A549 (cell line): ENCODE measurements around the gene PEA15. TPM values are rescaled to one million over a fixed set of nuclear protein-coding genes. Genes with fewer than 3 reads are reported as not detected.

ENCODE experiments used
- ATAC-seq, 2 experiments: fragments of 200-7000 bp in 1 of 2; fragments of >200 bp in 1 of 2; cut with Nextera tagmentation in 1 of 2; cut with Tn5 transposase in 1 of 2; 3 replicates each; pipeline versions ENCODE4 v1.8.0 to v1.9.1; 2018 to 2020; ENCODE audit warnings: mild to moderate bottlenecking in 1 of 2, moderate library complexity in 1 of 2
- CTCF ChIA-PET: fragments of 300-600 bp; sonication (Branson Sonifier 250); formaldehyde crosslinking; extraction: SDS; loops from one replicate; lab custom pipeline; 2021; ENCODE audit warnings: antibody characterized with exemption, inconsistent platforms; lab: Yijun Ruan, JAX
- POLR2A ChIA-PET: fragments of 350-600 bp; formaldehyde crosslinking; extraction: SDS; loops from one replicate; lab custom pipeline; 2021; ENCODE audit warnings: antibody characterized with exemption, inconsistent platforms; lab: Yijun Ruan, JAX
- DNase-seq, 2 experiments: peaks; one replicate each; pipeline versions ENCODE4 v3.0.0 to v3.0.0-alpha.2; 2011 to 2016; ENCODE audit warnings: low read depth in 1 of 2, low spot score in 1 of 2
- FAIRE-seq: peaks from 2 replicates; lab custom pipeline; 2011; peaks lifted over from hg19 to GRCh38; lab: Jason Lieb, UNC
- H3K27ac ChIP-seq, 2 experiments: fragments of >200 bp; sonication (Bioruptor Twin); formaldehyde crosslinking; 3 replicates each; pipeline ENCODE4 v1.5.1; 2016 to 2017
- H3K4me1 ChIP-seq: fragments of >200 bp; sonication (Bioruptor Twin); formaldehyde crosslinking; 3 replicates; pipeline ENCODE4 v1.6.1; 2016
- H3K4me2 ChIP-seq: fragments of >200 bp; sonication (Bioruptor Twin); formaldehyde crosslinking; 3 replicates; pipeline ENCODE4 v1.6.1; 2016
- H3K4me3 ChIP-seq: fragments of >200 bp; sonication (Bioruptor Twin); formaldehyde crosslinking; 3 replicates; pipeline ENCODE4 v1.5.1; 2016
- H3K9me3 ChIP-seq: fragments of >200 bp; sonication (Bioruptor Twin); formaldehyde crosslinking; 3 replicates; pipeline ENCODE4 v1.6.1; 2016
- CBX2 ChIP-seq: fragments of 200-600 bp; sonication (generic); IDR thresholded peaks from 2 replicates; pipeline ENCODE4 v1.6.1; 2016; ENCODE audit warnings: low read depth, mild to moderate bottlenecking, borderline replicate concordance
- CEBPB ChIP-seq, 2 experiments: fragments of >200 bp in 1 of 2; sonication (Bioruptor Twin) in 1 of 2; formaldehyde crosslinking in 1 of 2; IDR thresholded peaks; 2 replicates each; pipeline ENCODE4 v1.6.1; 2012 to 2016
- CHD2 ChIP-seq: fragments of 150-350 bp; IDR thresholded peaks from 2 replicates; pipeline ENCODE4 v1.6.1; 2014; ENCODE audit warnings: low read length; ENCODE audit not compliant: partially characterized antibody
- EHMT2 ChIP-seq: fragments of 200-600 bp; sonication (generic); IDR thresholded peaks from 2 replicates; pipeline ENCODE4 v1.6.1; 2016; ENCODE audit warnings: antibody characterized with exemption, low read depth, mild to moderate bottlenecking, moderate library complexity
- ELK1 ChIP-seq: fragments of 150-350 bp; IDR thresholded peaks from 2 replicates; pipeline ENCODE4 v1.6.1; 2014; ENCODE audit warnings: low read depth, mild to moderate bottlenecking, low read length
- EP300 ChIP-seq, 2 experiments: fragments of >200 bp; sonication (Bioruptor Twin); formaldehyde crosslinking; IDR thresholded peaks; 2 replicates in 1 of 2; 3 replicates in 1 of 2; pipeline ENCODE4 v1.6.1; 2016 to 2017
- ESRRA ChIP-seq: fragments of 150-350 bp; IDR thresholded peaks from 2 replicates; pipeline ENCODE4 v1.6.1; 2014; ENCODE audit warnings: mild to moderate bottlenecking, low read length, borderline replicate concordance
- FOSB ChIP-seq: fragments of 250-450 bp; sonication (Bioruptor Pico); IDR thresholded peaks from 2 replicates; pipeline ENCODE4 v1.5.0; 2020; ENCODE audit warnings: mild to moderate bottlenecking, moderate library complexity
- HOXB5 ChIP-seq: fragments of 250-450 bp; sonication (Bioruptor Pico); IDR thresholded peaks from 2 replicates; pipeline ENCODE4 v1.5.0; 2020; ENCODE audit warnings: mild to moderate bottlenecking, moderate library complexity
- JUNB ChIP-seq: fragments of >200 bp; sonication (Bioruptor Twin); formaldehyde crosslinking; IDR thresholded peaks from 2 replicates; pipeline ENCODE4 v1.6.1; 2016
- NFE2L2 ChIP-seq: fragments of 150-350 bp; conservative IDR thresholded peaks from 2 replicates; pipeline ENCODE4 v1.6.1; 2014; ENCODE audit warnings: low read length
- POLR2AphosphoS2 ChIP-seq: conservative IDR thresholded peaks from 2 replicates; pipeline ENCODE4 v1.6.1; 2012; ENCODE audit warnings: low read length, improper control_type of control experiment, inconsistent platforms
- ZNF302 ChIP-seq: fragments of 250-450 bp; sonication (Bioruptor Pico); IDR thresholded peaks from 2 replicates; pipeline ENCODE4 v1.9.0; 2021; ENCODE audit warnings: inconsistent platforms, mild to moderate bottlenecking, moderate library complexity
- WGBS: methylation state at CpG from one replicate; pipeline ENCODE4 v1.1.6; 2017; ENCODE audit errors: missing lambda C conversion rate; 5-methylcytosine and 5-hydroxymethylcytosine counted together
- polyA plus RNA-seq, 4 experiments: library from polyadenylated mRNA; depleted of rRNA in 3 of 4; stranded (reverse); fragments of >200 nt; fragmentation: RNase III in 1 of 4; extraction: RNeasy Plus Mini Kit Qiagen cat#74134 plus additional on column Dnase treatment in 1 of 4; gene quantifications; 2 replicates in 3 of 4; 3 replicates in 1 of 4; pipeline ENCODE4 v1.2.3, GENCODE V29; 2011 to 2017
- TF ChIP-seq, protein P1 (sequence below): fragments of >200 bp; sonication (Bioruptor Twin); formaldehyde crosslinking; IDR thresholded peaks from 3 replicates; pipeline ENCODE4 v1.6.1; 2016

The PEA15 gene
- polyA plus RNA-seq, 2 of the 4 experiments (the other 2 are of a cell fraction) = 115 to 136 TPM

DNA sequence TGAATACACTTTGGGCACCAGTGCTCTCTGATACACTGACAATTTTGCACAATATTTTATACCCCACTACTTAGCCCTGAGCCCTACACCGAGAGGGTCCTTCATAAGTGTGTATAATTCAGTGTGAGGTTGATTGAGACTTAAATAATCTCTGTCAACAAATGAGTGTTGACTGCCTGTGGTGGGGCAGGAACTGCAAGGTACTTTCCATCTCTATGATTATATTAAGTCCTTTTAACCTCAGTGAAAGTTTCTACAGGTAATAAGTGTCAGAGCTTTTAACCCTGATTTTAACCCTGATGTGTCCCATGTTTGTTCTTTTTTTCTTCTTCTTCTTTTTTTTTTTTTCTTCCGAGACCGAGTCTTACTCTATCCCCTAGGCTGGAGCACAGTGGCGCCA is 9.0 kb upstream of the PEA15 start:
- no peak overlapping the region for H3K4me3 ChIP-seq
- no peak for DNase-seq

GRCh38 chr1:160197231-160197630 is 8.0 kb upstream of the PEA15 start:
- ATAC-seq = no peak

More for the DNA sequence above, 9.0 kb upstream of the PEA15 start:
- CTCF ChIA-PET = interaction anchor here (0.5 to 3.3 kb wide), 9 partner anchors 10 to 190 kb away, joined by 3 to 29 read pairs (median 4); no protein-coding TSS in a partner anchor
- Histone ChIP-seq H3K4me1 (peaks cover 8% of the 10 kb centered on the region), H3K4me2 (no peak overlapping the region), H3K27ac (no peak overlapping the region), H3K9me3 (no peaks in the 10 kb centered on the region)
- FAIRE-seq (no peak), ATAC-seq (no peak)
- TF ChIP-seq EP300 (IDR thresholded peaks at IDR 0.05) = no peak
- POLR2A ChIA-PET = no interaction called here
- WGBS = 82% methylated on average over 4 of the region's 4 CpGs

GRCh38 chr1:160200786-160201185 is 4.4 kb upstream of the PEA15 start:
- DNase-seq = no peak

More at GRCh38 chr1:160197231-160197630, 8.0 kb upstream of the PEA15 start:
- FAIRE-seq (no peak), DNase-seq (no peak)
- no peaks in the 10 kb centered on the region for H3K9me3 ChIP-seq
- CTCF ChIA-PET = interaction anchor here (1.2 to 5.2 kb wide), 5 partner anchors 12 to 96 kb away, joined by 3 to 29 read pairs (median 18); no protein-coding TSS in a partner anchor
- H3K4me1 ChIP-seq = peaks cover 8% of the 10 kb centered on the region
- 92% methylated on average over 4 of the region's 4 CpGs for WGBS
- TF ChIP-seq ESRRA = no peak
- TF ChIP-seq, protein P1, sequence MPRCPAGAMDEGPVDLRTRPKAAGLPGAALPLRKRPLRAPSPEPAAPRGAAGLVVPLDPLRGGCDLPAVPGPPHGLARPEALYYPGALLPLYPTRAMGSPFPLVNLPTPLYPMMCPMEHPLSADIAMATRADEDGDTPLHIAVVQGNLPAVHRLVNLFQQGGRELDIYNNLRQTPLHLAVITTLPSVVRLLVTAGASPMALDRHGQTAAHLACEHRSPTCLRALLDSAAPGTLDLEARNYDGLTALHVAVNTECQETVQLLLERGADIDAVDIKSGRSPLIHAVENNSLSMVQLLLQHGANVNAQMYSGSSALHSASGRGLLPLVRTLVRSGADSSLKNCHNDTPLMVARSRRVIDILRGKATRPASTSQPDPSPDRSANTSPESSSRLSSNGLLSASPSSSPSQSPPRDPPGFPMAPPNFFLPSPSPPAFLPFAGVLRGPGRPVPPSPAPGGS = no peak
- POLR2A ChIA-PET = no interaction called here
- no peak overlapping the region for H3K4me3 ChIP-seq
- no peak overlapping the region for H3K27ac ChIP-seq
- no peak overlapping the region for H3K4me2 ChIP-seq

DNA sequence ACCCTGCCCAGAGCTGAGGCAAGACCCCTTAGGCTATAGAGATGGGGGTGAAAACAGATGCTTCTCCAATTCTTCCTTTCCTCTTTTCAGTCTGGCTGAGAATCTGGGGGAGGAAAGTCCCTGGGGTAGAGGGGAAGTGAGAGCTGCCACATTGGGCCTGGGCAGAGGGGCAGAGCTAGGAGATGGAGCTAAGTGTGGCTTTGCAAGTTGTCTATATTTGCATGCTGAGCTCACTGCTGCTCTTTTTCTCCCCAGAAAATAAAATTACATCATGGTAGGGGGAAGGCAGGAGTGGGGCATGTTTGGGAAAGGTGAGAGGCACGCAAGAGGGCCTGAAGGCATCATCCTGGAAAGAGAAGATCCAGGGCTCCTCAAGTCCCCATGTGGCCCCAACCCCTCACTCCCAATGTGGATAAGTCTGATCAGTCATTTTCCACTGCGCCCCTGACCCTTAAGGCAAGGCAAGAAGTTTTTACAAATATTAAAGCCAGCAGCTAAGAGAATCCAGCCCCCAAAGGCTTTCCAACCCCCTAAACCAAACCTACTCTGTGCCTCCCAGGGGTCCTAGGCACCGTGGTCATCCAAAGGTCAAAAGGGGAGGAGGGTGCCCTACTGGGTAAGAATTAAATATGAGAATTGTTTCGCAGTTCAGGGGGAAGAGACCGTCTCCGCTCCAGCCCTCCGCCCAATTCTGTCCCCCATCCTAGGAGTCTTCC is 500 bp upstream of the PEA15 start:
- POLR2A ChIA-PET = interaction anchor here (0.8 kb wide), 1 partner anchor 16 kb away, joined by 3 read pairs; no protein-coding TSS in a partner anchor
- TF ChIP-seq CBX2 (no peak), ZNF302 (no peak)
- TF ChIP-seq, all 56 proteins: peak for 0

More at GRCh38 chr1:160200786-160201185, 4.4 kb upstream of the PEA15 start:
- WGBS = 67% methylated on average over 4 of the region's 4 CpGs
- ChIA-PET POLR2A (no interaction called here), CTCF (interaction anchor here (0.5 to 6.0 kb wide), 8 partner anchors 9 to 127 kb away, joined by 3 to 86 read pairs (median 9); partner anchors contain the start of gene CASQ1)
- ATAC-seq = no peak
- Histone ChIP-seq H3K4me3 (no peak overlapping the region), H3K4me2 (no peak overlapping the region), H3K9me3 (no peaks in the 10 kb centered on the region), H3K4me1 (peaks cover 9% of the 10 kb centered on the region), H3K27ac (no peak overlapping the region)
- no peak for FAIRE-seq
- TF ChIP-seq ELK1 (no peak), FOSB (no peak), CEBPB (IDR thresholded peaks at IDR 0.05) (no peak), CHD2 (no peak), NFE2L2 (no peak), POLR2AphosphoS2 (no peak), EHMT2 (no peak), HOXB5 (no peak), JUNB (no peak)
- TF ChIP-seq, all 56 proteins: peak for 0

More for the DNA sequence above, 500 bp upstream of the PEA15 start:
- Histone ChIP-seq H3K4me1 (peaks cover 43% of the 10 kb centered on the region), H3K4me2 (peak overlapping the region; percentile 98), H3K9me3 (no peaks in the 10 kb centered on the region), H3K4me3 (peak overlapping the region; percentile 88), H3K27ac (peak overlapping the region; percentile 89 to 96)
- 31% methylated on average over 7 of the region's 7 CpGs for WGBS
- no peak for FAIRE-seq
- no peak for DNase-seq
- ATAC-seq = no peak; a peak in 2 of 6 replicates
- CTCF ChIA-PET = interaction anchor here (1.1 to 7.6 kb wide), 9 partner anchors 9 to 103 kb away, joined by 3 to 86 read pairs (median 6); partner anchors contain the start of gene CASQ1
